HG03108 (cell line): ENCODE results near the gene GPHN.

Source experiments
- ATAC-seq: cut with Tn5 transposase; IDR thresholded peaks from one replicate; pipeline ENCODE4 v1.9.1; 2021; ENCODE audit warnings: moderate library complexity; ENCODE audit not compliant: unreplicated experiment

GPHN gene

GRCh38 chr14:66507722-66508546 is at the start of gene GPHN:
TSS of gene GPHN (plus strand) at chr14:66508147.
- peak; percentile 78 for ATAC-seq

GRCh38 chr14:66459603-66460002 is 48.3 kb upstream of the GPHN start:
- no peak for ATAC-seq

GRCh38 chr14:66464261-66464660 is 43.7 kb upstream of the GPHN start:
- ATAC-seq: no peak

- no peak for ATAC-seq
Observed at GRCh38 chr14:66468778-66469367, 39.1 kb upstream of the GPHN start.

GRCh38 chr14:66471584-66471983 is 36.4 kb upstream of the GPHN start:
- no peak for ATAC-seq

DNA sequence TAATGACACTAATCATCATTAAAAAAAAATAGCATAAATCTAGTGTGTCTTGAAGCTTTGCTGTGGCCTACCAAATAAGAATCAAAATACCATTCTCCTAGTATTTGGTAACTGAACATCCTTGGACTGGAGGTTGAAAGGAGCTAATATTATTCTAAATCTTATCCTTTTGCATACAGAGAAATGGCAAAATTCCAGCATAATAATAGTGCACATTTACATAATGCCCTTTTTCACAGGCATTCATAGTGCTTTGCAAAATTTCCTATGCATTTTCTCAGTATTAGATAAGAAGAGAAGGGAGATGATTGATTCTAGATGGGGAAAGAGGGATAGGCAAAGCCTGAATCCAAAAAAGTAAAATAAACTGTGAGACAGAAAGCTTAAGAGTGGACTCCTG is 35.7 kb upstream of the GPHN start:
- ATAC-seq: no peak

GRCh38 chr14:66473223-66473622 is 34.7 kb upstream of the GPHN start:
- ATAC-seq: no peak

DNA sequence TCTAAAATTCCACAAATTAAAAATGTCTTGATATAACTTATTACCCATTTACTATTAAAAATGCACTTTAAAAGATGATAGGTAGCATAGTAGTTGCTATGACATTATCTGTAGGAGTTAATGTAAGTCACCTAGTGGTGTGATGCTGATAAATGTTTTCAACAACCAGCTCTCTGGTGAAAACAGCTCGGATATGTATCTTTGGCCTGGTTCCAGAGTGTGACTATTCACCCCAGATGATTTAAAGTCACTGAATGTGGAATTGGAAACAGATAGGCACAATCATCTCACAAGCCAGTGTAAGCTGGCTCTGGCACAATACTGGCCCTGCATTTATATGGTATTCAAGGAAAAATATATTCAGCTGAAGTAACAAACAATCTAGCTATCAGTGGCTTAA is 31.0 kb upstream of the GPHN start:
- no peak for ATAC-seq

DNA sequence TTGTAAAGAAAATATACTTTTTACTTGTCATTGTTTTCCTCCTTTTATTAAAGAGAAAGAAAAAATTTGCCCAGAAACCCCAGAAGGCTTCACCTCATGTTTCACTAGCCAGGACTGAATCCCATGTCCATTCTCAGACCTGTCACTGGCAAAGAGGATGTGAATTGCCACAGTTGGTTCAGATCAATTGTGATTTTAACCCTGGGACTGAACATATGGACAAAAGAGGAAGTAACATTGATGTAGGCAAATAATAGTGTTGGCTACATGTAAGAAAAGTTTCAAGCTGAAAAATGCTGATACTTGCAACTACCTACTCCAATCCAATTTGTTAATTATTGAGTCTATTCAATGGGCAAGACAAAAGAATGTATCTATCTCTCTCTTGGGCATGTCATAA is 30.4 kb upstream of the GPHN start:
- ATAC-seq: no peak

DNA sequence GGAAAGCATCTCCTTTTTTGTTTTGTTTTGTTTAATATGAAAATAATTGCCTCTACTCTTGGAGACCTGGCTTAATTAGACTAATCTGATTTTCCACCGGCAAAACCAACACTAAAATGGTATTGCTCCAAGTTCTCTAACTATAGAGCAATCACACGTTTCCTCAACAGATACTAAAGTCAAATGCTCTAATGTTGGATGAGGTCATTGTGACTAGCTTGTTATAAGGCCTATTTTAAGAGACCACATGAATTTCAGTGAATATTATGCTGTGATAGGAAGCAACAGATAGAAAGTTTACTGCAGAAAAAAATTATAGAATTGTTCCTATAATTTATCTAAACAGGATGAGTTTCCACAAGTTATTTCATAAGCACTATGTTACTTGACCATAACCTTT is 25.1 kb upstream of the GPHN start:
- no peak for ATAC-seq

DNA sequence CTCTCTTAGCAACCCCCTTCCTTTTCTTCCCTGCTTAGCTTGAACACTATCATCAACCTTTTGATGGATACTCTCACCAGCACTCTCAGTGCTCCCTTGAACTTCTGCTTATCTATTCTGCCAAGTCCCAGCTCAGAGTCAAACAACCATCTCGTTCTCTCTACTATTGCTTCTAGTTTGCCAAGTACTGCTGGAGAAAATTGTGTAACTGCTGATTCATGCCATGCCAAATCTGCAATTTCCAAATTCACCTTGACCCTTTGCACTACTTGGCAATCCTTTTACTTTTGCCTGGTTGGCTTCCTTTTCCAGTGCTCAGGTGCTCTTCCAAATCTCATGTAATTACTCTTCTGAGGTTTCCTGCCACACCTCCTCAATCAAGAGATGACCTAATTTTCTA is 24.6 kb upstream of the GPHN start:
- ATAC-seq: no peak

GRCh38 chr14:66485029-66485428 is 22.9 kb upstream of the GPHN start:
- no peak for ATAC-seq

DNA sequence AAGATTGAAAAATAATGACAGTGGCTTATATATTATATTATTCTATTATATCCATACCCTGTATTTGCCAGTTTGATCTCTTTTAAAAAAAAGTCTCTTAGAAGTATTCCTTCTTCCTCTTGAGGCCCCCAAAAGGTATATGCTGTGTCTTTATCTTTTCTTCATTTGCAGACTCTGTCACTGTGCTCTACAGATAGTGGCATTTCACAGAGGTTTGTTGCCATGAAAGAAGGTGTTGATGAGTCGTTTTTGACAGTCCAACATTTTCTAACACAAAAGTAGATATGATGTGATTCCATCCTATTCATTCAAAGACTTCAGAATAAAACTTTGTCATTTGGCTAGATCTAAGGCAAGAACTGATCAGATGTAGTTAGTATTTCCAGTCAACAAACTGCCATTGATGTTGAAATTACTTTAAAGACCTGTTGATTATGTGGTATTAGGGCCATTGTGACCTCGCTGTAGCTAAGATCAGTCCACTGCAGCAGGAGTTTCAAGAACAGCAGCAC is 22.0 kb upstream of the GPHN start, which contains the start of gene CCDC196:
TSS of gene CCDC196 (plus strand) at position 462 of the 512 bp plus-strand sequence. CDS start 132 bp downstream, outside the sequence.
- ATAC-seq: no peak

- no peak for ATAC-seq
Observed at GRCh38 chr14:66487164-66487563, 20.8 kb upstream of the GPHN start.

GRCh38 chr14:66490143-66491111 is 17.5 kb upstream of the GPHN start:
- no peak for ATAC-seq

DNA sequence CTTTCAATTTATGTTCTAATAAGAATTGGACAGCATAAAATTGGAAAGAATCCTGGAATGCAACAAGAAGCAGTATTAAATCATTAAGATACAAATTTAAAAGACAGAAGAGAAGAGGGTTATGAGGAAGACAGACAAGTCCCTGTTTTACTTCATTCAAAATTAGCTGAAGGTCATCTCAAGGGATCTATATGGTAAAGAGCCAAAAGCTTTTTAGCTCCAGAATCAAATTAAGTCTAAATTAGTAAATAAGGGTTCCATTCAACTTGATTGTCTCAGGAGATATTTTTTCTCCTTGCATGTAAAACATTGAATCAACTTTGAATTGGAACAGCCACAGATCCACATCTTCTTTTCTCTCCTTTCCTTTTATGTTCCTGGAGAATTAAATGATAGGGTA is 14.2 kb upstream of the GPHN start:
- ATAC-seq: no peak

DNA sequence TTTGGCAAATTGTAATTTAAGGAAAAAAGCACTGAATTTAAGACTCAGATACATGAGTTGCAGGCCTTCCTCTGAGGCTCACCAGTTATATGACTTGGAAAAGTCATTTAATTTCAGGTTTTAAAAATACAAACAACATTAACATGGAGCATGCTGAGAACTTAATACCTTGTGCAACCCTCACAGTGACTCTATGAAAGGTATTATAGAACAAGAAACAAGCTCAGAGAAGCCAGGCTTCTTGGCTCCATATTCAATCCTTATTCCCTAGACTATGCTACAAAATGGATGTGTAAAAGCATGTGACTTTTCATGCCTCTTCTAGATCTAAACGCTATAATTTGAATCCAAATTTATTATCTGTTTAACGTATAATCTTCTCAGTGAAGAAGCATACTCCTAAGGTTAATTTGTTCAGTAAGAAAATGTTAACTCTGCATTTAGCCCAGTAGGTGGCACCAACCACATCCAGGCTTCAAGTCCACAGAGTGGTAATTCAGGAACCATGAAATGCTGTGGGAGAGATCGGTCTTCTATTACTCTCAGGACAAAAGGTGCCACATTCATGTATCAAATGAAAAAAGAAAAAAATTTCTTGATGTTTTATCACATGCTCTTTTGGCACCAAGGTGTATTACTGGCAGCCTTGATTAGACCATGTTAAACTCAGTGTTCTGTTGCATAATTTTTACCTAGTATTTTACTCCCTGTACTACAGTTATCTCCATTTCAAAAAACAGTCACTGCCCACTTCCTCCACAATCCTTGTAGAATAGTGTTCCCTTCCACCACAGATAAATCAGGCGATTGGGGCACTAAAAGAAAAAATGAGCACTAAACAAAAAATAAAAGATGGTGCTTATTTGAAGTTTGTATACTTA is 12.5 kb upstream of the GPHN start:
- ATAC-seq: no peak

- ATAC-seq: no peak
Observed at GRCh38 chr14:66496188-66496807, 11.6 kb upstream of the GPHN start.

DNA sequence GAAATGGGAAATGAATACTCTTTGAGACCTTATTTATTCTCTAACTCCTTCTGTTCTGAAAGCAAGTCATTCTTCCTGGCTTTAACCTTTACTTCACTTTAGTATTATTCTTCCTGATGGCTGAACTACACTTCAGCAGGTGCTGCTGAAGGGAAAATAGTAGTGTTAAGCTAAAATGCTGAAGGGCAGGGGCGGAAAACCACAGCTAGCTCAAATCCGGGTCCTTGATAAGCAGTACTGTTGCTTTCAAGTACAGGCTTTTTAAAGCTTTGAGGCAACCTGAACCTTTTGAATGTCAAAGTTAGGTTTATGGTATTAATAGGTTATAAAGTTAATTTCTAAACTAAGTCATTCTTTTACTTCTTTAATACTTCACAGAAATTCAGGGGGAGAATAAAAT is 11.0 kb upstream of the GPHN start:
- ATAC-seq: no peak

DNA sequence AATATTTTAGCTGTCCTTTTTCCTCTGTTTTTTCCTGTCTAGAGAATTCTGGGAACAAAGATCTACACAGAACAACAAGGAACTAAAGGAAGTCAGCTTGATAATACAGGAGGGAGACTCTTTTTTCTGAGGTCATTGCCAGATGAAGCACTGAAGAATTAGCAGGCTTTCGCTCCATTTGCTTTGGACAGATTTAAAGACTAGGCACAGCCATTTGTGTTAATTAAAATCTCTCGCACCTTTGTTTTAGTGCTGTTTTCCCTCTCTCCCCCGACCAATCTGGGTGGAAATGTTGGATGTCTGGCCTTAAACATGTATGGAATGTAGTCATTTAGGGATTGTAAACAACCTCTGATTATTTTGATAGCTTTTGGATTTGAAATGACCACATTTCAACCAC is 9.6 kb upstream of the GPHN start:
- ATAC-seq: no peak
